ENCODE results near the gene COL20A1.

GRCh38 chr20:63382551-63383300, 89.7 kb downstream of the COL20A1 start:
- TF ChIP-seq POLR2A (IDR thresholded peaks at IDR 0.05): no peak
- no peak for TF ChIP-seq CTCF (IDR thresholded peaks at IDR 0.05)

Data from vagina (tissue), 2 donors.